Neural crest cell (in vitro differentiated cells): Measurements from ENCODE around the gene PRKG1. TPM values are rescaled to one million over a fixed set of nuclear protein-coding genes. Genes with fewer than 3 reads are reported as not detected.

ENCODE experiments used
- DNase-seq: peaks from one replicate; pipeline ENCODE4 v3.0.0; 2021; ENCODE audit warnings: low read depth, mixed read lengths, low spot score
- H3K27ac Mint-ChIP-seq: one replicate; pipeline ENCODE4 v1.8.0; 2021; ENCODE audit warnings: mild to moderate bottlenecking, mixed read lengths; ENCODE audit not compliant: unreplicated experiment
- H3K27me3 Mint-ChIP-seq: 2 replicates; pipeline ENCODE4 v1.8.0; 2021; ENCODE audit warnings: low read depth, mild to moderate bottlenecking, mixed read lengths
- H3K36me3 Mint-ChIP-seq: 2 replicates; pipeline ENCODE4 v1.8.0; 2021; ENCODE audit warnings: low read depth, mild to moderate bottlenecking, mixed read lengths
- H3K4me1 Mint-ChIP-seq: 2 replicates; pipeline ENCODE4 v1.8.0; 2021; ENCODE audit warnings: mixed read lengths
- H3K4me3 Mint-ChIP-seq: one replicate; pipeline ENCODE4 v1.8.0; 2021; ENCODE audit warnings: mild to moderate bottlenecking, mixed read lengths
- H3K9me3 Mint-ChIP-seq: 2 replicates; pipeline ENCODE4 v1.8.0; 2021; ENCODE audit warnings: mixed read lengths
- total RNA-seq: library from RNA; stranded (reverse); gene quantifications from 2 replicates; pipeline ENCODE4 v1.2.1, GENCODE V29; 2021
- TF ChIP-seq, protein P1 (sequence below): fragments of 200-600 bp; sonication (generic); conservative IDR thresholded peaks from 2 replicates; pipeline ENCODE4 v1.5.0; 2021; ENCODE audit warnings: antibody characterized with exemption, mild to moderate bottlenecking

PRKG1 gene
- total RNA-seq, 1 donor from 2014 or later, result 4.4 TPM

DNA sequence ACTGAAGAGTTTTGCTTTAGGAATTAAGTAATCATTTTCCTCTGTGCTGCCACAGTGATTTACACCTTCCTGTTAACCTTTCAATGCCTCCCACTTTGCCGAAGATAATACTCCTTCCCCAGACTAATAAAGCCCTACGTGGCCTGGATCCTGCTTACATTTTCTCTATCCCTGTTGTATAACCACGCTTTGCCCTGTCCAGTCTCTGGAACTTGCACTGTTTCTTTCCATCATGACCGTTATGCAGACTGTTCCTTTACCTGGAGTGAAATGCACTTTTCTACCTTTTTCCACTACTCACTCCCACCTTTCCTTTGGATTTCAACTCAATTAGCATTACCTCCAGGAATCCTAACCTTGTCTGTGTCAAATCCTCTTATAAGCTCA, 154.4 kb downstream of the PRKG1 start:
- no peaks in the 10 kb centered on the region for H3K4me1 Mint-ChIP-seq
- no peak for DNase-seq
- H3K4me3 Mint-ChIP-seq, result no peak overlapping the region
- H3K36me3 Mint-ChIP-seq, result no peaks in the 10 kb centered on the region
- H3K27ac Mint-ChIP-seq, result no peak overlapping the region
- no peaks in the 10 kb centered on the region for H3K9me3 Mint-ChIP-seq
- no peaks in the 10 kb centered on the region for H3K27me3 Mint-ChIP-seq
- TF ChIP-seq, protein P1, sequence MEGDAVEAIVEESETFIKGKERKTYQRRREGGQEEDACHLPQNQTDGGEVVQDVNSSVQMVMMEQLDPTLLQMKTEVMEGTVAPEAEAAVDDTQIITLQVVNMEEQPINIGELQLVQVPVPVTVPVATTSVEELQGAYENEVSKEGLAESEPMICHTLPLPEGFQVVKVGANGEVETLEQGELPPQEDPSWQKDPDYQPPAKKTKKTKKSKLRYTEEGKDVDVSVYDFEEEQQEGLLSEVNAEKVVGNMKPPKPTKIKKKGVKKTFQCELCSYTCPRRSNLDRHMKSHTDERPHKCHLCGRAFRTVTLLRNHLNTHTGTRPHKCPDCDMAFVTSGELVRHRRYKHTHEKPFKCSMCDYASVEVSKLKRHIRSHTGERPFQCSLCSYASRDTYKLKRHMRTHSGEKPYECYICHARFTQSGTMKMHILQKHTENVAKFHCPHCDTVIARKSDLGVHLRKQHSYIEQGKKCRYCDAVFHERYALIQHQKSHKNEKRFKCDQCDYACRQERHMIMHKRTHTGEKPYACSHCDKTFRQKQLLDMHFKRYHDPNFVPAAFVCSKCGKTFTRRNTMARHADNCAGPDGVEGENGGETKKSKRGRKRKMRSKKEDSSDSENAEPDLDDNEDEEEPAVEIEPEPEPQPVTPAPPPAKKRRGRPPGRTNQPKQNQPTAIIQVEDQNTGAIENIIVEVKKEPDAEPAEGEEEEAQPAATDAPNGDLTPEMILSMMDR, result no peak

DNA sequence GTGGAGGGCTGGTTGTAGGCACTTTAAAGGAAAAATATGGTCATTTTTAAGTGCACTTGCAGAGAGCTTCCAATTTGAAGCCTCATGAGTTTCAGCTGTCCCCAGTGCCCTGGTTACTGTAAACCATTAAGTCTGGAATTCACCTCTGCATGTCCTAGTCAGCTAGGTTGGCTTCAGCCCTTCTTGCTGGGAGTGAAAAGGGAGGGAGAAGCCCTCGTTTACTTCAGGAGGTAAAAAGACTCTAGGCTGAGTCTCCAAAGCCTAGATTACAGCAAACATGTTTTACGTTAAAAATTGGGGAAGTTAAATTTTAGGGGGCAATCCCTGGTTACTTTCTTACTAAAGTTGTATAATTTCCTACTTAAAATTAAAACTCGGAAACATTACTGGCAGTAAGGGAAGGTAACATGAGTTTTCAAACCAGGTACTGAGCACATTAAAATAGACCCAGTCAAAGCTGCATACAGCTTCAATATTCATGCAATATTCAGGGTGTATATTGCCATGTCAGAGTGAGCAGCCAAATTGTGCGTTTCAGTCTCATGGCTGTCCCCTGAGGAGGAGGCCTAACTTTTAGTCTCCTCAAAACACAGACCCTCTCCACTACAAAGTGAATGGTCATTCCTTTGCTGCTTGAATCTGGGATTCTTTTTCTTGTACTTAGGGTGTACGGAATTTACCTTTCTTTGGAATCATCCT, 156.7 kb downstream of the PRKG1 start:
- H3K27me3 Mint-ChIP-seq, result no peaks in the 10 kb centered on the region
- no peaks in the 10 kb centered on the region for H3K36me3 Mint-ChIP-seq
- H3K4me1 Mint-ChIP-seq, result no peaks in the 10 kb centered on the region
- no peak overlapping the region for H3K27ac Mint-ChIP-seq
- no peak overlapping the region for H3K4me3 Mint-ChIP-seq
- H3K9me3 Mint-ChIP-seq, result no peaks in the 10 kb centered on the region
- TF ChIP-seq, protein P1, result no peak
- no peak for DNase-seq

DNA sequence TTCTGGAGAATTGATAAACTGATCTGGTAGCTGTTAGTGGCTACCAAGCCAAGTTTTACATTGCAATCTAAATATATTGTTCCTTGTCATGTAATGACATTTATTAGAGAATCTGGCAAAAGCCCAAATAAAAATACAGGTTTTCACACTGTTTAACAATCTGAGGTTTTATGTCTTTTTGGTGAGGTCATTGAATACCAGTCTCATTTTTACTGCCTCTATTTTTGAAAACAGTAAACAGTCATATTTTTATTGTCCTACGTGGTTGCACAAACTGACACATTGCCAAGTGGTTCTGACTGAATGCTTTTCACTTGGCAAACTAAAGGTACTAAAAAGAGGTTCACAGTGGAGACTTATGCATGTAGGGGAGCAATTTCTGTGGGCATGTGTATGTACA, 157.5 kb downstream of the PRKG1 start:
- Mint-ChIP-seq H3K36me3 (no peaks in the 10 kb centered on the region), H3K9me3 (no peaks in the 10 kb centered on the region), H3K4me1 (no peaks in the 10 kb centered on the region), H3K4me3 (no peak overlapping the region), H3K27me3 (no peaks in the 10 kb centered on the region), H3K27ac (no peak overlapping the region)
- no peak for DNase-seq
- TF ChIP-seq, protein P1, result no peak

DNA sequence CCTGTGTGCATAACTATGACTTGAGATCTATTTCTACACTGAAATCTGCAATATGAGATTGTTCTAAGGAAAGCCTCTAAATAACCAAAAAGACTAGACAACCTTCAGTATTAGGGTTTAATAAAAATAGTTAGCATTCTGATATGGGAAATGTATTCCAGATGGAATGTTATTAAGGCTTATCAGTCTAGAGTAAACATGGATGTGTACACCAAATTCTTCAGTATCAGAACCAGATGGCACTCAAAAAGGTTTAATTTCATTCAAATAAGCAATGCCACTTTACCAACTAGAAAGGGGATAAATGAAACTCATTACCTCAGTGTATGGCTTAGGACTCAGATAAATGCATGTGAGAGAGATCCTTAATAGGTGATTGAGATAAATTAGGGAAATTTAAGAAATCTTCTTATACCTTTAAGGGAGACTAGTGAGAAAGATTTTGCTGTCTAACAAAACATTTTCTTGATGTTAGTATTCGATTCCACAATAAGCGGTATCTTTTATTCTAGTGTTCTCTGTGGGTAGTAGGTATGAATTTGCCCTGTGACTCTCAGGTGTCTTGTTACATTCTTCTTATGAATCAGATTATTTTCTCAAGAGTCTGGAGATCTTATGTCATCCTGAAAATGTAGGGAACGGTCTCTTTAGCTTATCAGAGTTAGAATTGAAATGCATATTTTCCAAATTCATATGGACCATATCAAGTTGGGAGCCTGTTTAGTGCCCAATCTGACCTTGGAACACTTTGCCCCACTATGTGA, 159.2 kb downstream of the PRKG1 start:
- Mint-ChIP-seq H3K36me3 (no peaks in the 10 kb centered on the region), H3K4me1 (no peaks in the 10 kb centered on the region), H3K4me3 (no peak overlapping the region), H3K27me3 (no peaks in the 10 kb centered on the region), H3K27ac (no peak overlapping the region), H3K9me3 (no peaks in the 10 kb centered on the region)
- DNase-seq, result no peak
- TF ChIP-seq, protein P1, result no peak

DNA sequence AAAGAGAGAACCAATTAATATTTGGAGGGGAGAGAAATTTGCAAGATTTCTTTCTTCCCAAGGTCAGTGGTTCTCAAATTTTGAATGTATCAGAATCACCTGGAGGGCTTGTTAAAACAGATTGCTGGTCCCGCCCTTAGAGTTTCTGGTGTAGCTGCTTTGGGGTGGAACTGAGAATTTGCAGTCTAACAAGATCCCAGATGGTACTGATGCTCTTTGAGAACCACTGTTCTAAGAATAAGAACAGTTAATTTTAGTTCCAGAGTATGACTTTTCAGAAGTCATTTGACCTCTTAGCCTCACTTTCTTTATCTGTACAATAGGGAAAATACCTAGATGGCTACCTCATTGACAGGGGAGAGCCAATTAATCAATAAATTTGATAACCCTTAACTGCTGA, 161.6 kb downstream of the PRKG1 start:
- no peak for DNase-seq
- H3K27me3 Mint-ChIP-seq, result no peaks in the 10 kb centered on the region
- H3K36me3 Mint-ChIP-seq, result no peaks in the 10 kb centered on the region
- peaks cover 5% of the 10 kb centered on the region for H3K4me1 Mint-ChIP-seq
- H3K9me3 Mint-ChIP-seq, result no peaks in the 10 kb centered on the region
- TF ChIP-seq, protein P1, result no peak
- no peak overlapping the region for H3K27ac Mint-ChIP-seq
- no peak overlapping the region for H3K4me3 Mint-ChIP-seq
